NCI-H1048 (cell line): ENCODE results near the gene SORCS3.

ENCODE experiments used
- DNase-seq: peaks from one replicate; lab custom pipeline; 2025; lab: John Stamatoyannopoulos, UW

The SORCS3 gene

GRCh38 chr10:104842704-104843103, 201.6 kb downstream of the SORCS3 start:
- DNase-seq, result no peak

- no peak for DNase-seq
Measured at GRCh38 chr10:104844073-104844472, 203.0 kb downstream of the SORCS3 start.

- DNase-seq, result no peak
Measured at GRCh38 chr10:104850023-104850422, 208.9 kb downstream of the SORCS3 start.

- DNase-seq, result no peak
Measured at GRCh38 chr10:104867966-104868598, 227.0 kb downstream of the SORCS3 start.

- DNase-seq, result no peak
Measured at GRCh38 chr10:104872691-104873090, 231.6 kb downstream of the SORCS3 start.

- DNase-seq, result no peak
Measured at GRCh38 chr10:104873161-104873560, 232.1 kb downstream of the SORCS3 start.

GRCh38 chr10:104875561-104875960, 234.5 kb downstream of the SORCS3 start:
- no peak for DNase-seq

GRCh38 chr10:104880624-104881398, 239.7 kb downstream of the SORCS3 start:
- DNase-seq, result no peak

GRCh38 chr10:104881740-104882139, 240.7 kb downstream of the SORCS3 start:
- no peak for DNase-seq

GRCh38 chr10:104892879-104893617, 252.0 kb downstream of the SORCS3 start:
- DNase-seq, result peak; percentile 2

GRCh38 chr10:104893701-104894100, 252.6 kb downstream of the SORCS3 start:
- DNase-seq, result no peak

GRCh38 chr10:104894681-104895080, 253.6 kb downstream of the SORCS3 start:
- DNase-seq, result no peak

GRCh38 chr10:104895541-104895940, 254.5 kb downstream of the SORCS3 start:
- DNase-seq, result no peak

GRCh38 chr10:104895981-104896380, 254.9 kb downstream of the SORCS3 start:
- DNase-seq, result no peak

- DNase-seq, result no peak
Measured at GRCh38 chr10:104897696-104898095, 256.6 kb downstream of the SORCS3 start.

GRCh38 chr10:104899779-104900178, 258.7 kb downstream of the SORCS3 start:
- DNase-seq, result no peak

- no peak for DNase-seq
Measured at GRCh38 chr10:104903433-104903832, 262.3 kb downstream of the SORCS3 start.

- no peak for DNase-seq
Measured at GRCh38 chr10:104904753-104905323, 263.7 kb downstream of the SORCS3 start.

GRCh38 chr10:104906112-104906511, 265.0 kb downstream of the SORCS3 start:
- no peak for DNase-seq

- DNase-seq, result no peak
Measured at GRCh38 chr10:104907521-104907920, 266.4 kb downstream of the SORCS3 start.

- DNase-seq, result no peak
Measured at GRCh38 chr10:104908581-104908980, 267.5 kb downstream of the SORCS3 start.

- DNase-seq, result no peak
Measured at GRCh38 chr10:104910712-104911111, 269.6 kb downstream of the SORCS3 start.

- no peak for DNase-seq
Measured at GRCh38 chr10:104913390-104913789, 272.3 kb downstream of the SORCS3 start.
